Measurements from ENCODE around the gene EGFL8. TPM values are rescaled to one million over a fixed set of nuclear protein-coding genes. Genes with fewer than 3 reads are reported as not detected.
"Not testable (repeated sequence)": the region's sequence is repeated elsewhere in the genome, so short reads cannot be mapped to it uniquely, and the experiment has no call there.

Gene EGFL8
- total RNA-seq, 1 experiment from 2014 or later: 2.8 TPM

- no peaks in the 10 kb centered on the region for H3K36me3 ChIP-seq
- peak; percentile 95 for DNase-seq
- no peaks in the 10 kb centered on the region for H3K9me3 ChIP-seq
- H3K27me3 ChIP-seq: no peaks in the 10 kb centered on the region
- peak within 1 kb of the TSS; percentile 66 for H3K4me3 ChIP-seq
These were observed 11.5 kb downstream of the EGFL8 start, which contains the start of gene AGPAT1 for GRCh38 chr6:32175711-32176475. AGPAT1 (minus strand) TSS chr6:32176084; CDS start chr6:32171496, 4,588 bp downstream.

- peak overlapping the region; percentile 66 for H3K4me3 ChIP-seq
- H3K36me3 ChIP-seq: no peaks in the 10 kb centered on the region
- no peak for DNase-seq
- no peaks in the 10 kb centered on the region for H3K9me3 ChIP-seq
- no peaks in the 10 kb centered on the region for H3K27me3 ChIP-seq
These were observed 12.2 kb downstream of the EGFL8 start for GRCh38 chr6:32176476-32177182.

DNA sequence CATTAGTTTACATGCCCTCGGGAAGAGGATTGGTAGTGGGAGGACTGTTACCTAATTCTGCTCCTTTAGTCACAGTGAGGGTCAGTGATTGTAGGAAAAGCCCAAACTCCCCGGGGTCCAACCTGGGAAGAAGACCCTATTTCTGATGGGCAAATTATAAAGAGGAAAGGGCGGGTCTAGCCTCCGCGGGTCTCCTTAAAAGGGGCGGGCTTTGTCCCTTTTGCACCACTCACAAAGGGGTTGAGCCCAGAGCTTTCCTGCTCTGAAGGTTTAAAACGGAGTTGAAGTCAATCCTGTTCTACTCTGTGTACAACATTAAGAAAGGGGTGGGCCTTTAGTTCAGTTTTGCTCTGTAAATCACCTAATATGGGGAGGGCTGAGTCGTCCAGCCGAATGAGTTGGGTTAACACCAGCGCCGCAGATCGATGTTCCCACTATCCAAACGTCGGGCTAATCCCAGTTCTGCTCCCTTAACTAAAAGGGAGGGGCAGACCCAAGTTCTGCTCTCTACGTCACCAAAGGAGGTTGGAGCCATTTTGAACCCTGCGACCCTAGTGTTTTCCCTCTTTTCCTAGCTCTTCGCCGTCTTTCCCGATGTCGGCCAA, 12.9 kb downstream of the EGFL8 start:
- DNase-seq: no peak
- Histone ChIP-seq H3K27me3 (no peaks in the 10 kb centered on the region), H3K4me3 (peak overlapping the region; percentile 66), H3K36me3 (no peaks in the 10 kb centered on the region), H3K9me3 (no peaks in the 10 kb centered on the region)

DNA sequence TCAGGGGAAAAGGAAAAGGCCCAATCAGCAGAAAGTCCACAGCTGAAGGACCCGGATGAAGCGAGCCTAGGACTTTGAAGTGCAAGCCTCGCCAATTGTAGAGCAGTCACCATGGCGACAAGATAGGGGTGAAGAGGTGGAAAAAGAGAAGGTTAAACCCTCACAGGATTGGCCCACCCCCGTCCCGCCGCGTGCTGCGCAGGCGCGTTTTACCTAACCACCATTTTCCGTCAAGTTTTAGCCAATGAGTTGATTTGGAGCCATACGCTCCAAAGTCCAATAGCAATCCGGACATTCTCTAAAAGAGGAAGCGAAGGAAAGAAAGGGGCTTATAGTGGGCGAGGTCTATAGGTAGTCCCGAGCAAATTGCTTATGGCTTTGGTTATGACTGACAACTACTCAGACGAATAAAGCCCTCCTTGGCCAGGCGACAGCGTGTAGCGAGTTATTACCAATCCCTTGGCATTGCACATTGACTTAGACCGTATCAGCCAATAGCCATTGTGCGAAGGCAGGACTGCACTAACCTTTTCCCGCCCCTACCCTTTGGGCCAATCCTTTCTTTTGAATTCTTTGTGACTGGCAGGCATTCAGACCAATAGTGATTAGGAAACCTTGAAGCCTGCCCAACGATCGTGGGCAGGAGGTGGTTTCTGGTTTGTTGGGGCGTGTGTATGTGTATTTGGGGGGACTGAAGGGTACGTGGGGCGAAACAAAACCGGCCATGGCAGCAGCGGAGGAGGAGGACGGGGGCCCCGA, 13.6 kb downstream of the EGFL8 start, which contains the start of gene RNF5:
RNF5 (plus strand) TSS at position 618 of the 759 bp plus-strand sequence; CDS start at position 725, 107 bp downstream.
- peak within 1 kb of the TSS; percentile 66 for H3K4me3 ChIP-seq

GRCh38 chr6:32178547-32179440, 14.4 kb downstream of the EGFL8 start:
- Histone ChIP-seq H3K4me3 (peak overlapping the region; percentile 66), H3K27me3 (no peaks in the 10 kb centered on the region), H3K36me3 (no peaks in the 10 kb centered on the region), H3K9me3 (no peaks in the 10 kb centered on the region)
- no peak for DNase-seq

More for the DNA sequence above, 13.6 kb downstream of the EGFL8 start, which contains the start of gene RNF5:
- no peaks in the 10 kb centered on the region for H3K27me3 ChIP-seq
- peak; percentile 95 for DNase-seq
- no peaks in the 10 kb centered on the region for H3K9me3 ChIP-seq
- H3K36me3 ChIP-seq: no peaks in the 10 kb centered on the region

DNA sequence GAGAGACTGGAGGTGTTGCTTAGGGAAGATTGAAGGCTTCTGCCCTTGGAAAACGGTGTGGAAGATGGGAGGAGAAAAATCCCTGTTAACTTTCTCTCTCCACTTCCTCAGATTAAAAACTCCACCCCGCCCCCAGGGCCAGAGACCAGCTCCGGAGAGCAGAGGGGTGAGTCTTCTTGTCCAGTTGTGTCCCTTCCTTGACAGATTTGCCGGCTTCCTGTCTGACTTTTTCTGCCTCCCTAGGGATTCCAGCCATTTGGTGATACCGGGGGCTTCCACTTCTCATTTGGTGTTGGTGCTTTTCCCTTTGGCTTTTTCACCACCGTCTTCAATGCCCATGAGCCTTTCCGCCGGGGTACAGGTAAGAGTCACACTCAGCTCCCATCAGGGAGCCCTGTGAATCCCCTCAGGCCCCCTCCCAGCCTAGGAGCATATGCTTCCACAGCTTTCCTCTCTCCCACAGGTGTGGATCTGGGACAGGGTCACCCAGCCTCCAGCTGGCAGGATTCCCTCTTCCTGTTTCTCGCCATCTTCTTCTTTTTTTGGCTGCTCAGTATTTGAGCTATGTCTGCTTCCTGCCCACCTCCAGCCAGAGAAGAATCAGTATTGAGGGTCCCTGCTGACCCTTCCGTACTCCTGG, 15.5 kb downstream of the EGFL8 start:
- no peaks in the 10 kb centered on the region for H3K9me3 ChIP-seq
- DNase-seq: no peak
- H3K36me3 ChIP-seq: no peaks in the 10 kb centered on the region
- H3K27me3 ChIP-seq: no peaks in the 10 kb centered on the region
- no peak overlapping the region for H3K4me3 ChIP-seq

DNA sequence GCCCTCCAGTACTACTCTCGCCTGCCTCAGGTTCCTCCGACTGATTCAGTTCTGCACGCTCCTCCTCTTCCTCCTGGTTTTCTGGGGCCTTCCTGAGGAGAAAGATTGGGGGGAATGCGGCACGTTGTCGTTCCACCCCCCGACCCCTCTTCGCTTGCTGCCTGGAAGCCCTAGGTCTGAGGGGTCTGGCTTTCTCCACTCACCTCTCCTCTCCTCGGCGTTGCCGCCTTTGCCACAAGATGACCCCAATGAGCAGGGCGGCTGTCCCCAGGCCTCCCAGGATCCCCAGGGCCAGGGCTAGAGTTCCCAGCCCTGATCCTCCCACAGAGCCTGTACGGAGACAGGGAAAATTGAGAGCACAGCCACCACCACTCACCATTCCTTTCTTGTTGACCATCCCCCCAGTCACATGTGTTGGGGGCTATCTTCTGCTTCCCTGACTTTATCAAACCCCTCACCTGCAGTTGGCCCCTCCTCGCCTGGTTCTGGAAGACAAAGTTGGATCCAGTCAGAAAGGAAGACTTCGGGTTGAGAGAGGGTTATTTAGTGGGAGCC, 16.8 kb downstream of the EGFL8 start:
- Histone ChIP-seq H3K36me3 (no peaks in the 10 kb centered on the region), H3K9me3 (no peaks in the 10 kb centered on the region), H3K27me3 (no peaks in the 10 kb centered on the region), H3K4me3 (no peak overlapping the region)
- no peak for DNase-seq

- Histone ChIP-seq H3K9me3 (no peaks in the 10 kb centered on the region), H3K27me3 (no peaks in the 10 kb centered on the region), H3K4me3 (no peak overlapping the region), H3K36me3 (peaks cover 4% of the 10 kb centered on the region; the same call in 1 of the 2 replicates)
- no peak for DNase-seq
These were observed 17.6 kb downstream of the EGFL8 start for GRCh38 chr6:32181915-32182529.

GRCh38 chr6:32182555-32182981, 18.2 kb downstream of the EGFL8 start:
- Histone ChIP-seq H3K9me3 (no peaks in the 10 kb centered on the region), H3K27me3 (no peaks in the 10 kb centered on the region), H3K4me3 (no peak overlapping the region), H3K36me3 (peaks cover 5% of the 10 kb centered on the region; the same call in 1 of the 2 replicates)
- DNase-seq: no peak

DNA sequence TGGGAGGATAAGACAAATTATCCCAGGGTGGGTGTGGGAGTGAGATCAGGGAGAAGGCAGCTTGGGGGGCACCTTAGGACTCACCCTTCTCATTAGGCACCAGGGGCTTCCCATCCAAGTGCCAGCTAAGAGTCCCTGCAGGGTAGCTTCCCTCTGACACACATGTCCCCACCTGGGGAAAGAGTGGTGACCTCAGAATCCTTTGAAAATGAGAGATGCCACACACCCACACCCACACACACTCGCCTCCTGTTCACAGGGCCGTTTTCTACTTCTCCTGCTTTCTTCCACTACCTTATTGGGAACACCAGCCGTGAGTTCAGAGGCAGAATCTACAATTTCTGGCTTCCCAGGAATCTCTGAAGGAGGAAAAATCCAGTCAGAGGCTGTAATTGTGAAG, 18.6 kb downstream of the EGFL8 start:
- peaks cover 5% of the 10 kb centered on the region; the same call in 1 of the 2 replicates for H3K36me3 ChIP-seq

GRCh38 chr6:32183483-32184083, 19.2 kb downstream of the EGFL8 start:
- Histone ChIP-seq H3K4me3 (no peak overlapping the region), H3K27me3 (no peaks in the 10 kb centered on the region), H3K36me3 (peaks cover 5% of the 10 kb centered on the region; the same call in 1 of the 2 replicates), H3K9me3 (no peaks in the 10 kb centered on the region)
- DNase-seq: no peak

More for the DNA sequence above, 18.6 kb downstream of the EGFL8 start:
- no peak for DNase-seq
- Histone ChIP-seq H3K4me3 (no peak overlapping the region), H3K27me3 (no peaks in the 10 kb centered on the region), H3K9me3 (no peaks in the 10 kb centered on the region)

DNA sequence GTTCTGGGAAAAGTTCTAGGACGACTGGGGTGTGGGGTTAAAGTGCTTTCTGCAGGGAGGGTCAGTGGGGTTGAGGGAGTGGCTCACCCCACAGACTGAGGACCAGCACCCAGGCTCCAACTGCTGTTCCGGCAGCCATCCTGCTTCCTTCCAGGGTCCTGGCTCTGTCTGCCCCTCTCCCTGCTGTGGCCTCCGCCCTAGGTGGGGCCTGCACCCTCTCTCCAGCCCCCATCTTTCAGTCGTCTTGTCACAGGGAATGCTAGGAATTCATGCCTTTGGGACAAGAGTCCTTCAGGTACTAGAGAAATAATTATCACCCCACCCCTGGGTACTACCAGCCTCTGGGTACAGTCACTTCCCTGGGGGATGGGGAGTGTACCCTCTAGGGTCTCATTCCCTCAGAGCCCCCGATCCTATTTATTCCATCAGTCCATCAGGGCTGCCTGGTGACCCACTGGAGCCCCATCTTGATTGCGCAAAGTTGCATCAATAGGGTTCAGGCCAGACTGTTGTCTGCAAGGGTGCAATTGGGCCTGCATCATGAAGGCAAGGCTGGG, 19.8 kb downstream of the EGFL8 start, which contains the start of gene AGER:
AGER (minus strand) TSS at position 170 of the 557 bp plus-strand sequence; CDS start at position 139, 31 bp downstream.
- H3K36me3 ChIP-seq: peaks cover 5% of the 10 kb centered on the region; the same call in 1 of the 2 replicates
- no peak for DNase-seq

DNA sequence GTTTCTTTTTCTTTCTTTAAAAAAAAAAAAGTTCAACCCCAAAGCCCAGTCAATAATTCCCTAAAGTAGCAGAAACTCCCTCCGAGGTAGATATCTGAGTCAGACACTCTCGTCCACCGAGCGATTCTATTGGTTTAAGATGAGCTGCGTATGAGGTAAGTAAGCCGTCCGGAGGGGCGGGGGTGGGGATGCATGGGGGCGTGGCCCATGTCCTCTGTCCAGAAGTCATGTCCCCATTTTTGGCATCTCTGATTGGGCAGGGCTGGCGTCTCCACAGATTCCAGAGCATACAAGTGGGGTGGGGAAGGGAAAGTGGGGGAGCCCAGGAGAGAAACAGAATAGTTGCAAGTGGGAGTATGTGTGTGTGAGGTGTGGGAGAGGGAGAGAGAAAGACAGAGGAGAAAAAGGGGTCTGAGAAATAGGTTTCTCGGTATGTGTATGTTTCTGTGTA, 21.3 kb downstream of the EGFL8 start:
- not testable (repeated sequence) for H3K9me3 ChIP-seq, DNase-seq, H3K27me3 ChIP-seq, H3K36me3 ChIP-seq, H3K4me3 ChIP-seq

More for the DNA sequence above, 19.8 kb downstream of the EGFL8 start, which contains the start of gene AGER:
- Histone ChIP-seq H3K27me3 (no peaks in the 10 kb centered on the region), H3K9me3 (no peaks in the 10 kb centered on the region), H3K4me3 (no peak within 1 kb of the TSS)

Measured in MG63 (cell line).